Caco-2 (cell line): ENCODE measurements around the gene FAM118B. TPM values are rescaled to one million over a fixed set of nuclear protein-coding genes. Genes with fewer than 3 reads are reported as not detected.
"Not testable (repeated sequence)": the region's sequence is repeated elsewhere in the genome, so short reads cannot be mapped to it uniquely, and the experiment has no call there.

Source experiments
- BruUV-seq: library from RNA; stranded (reverse); fragments of 400-500 nt; replicated peaks from 2 replicates; lab custom pipeline; 2021; lab: Mats Ljungman, UMichigan
- CTCF ChIA-PET: fragments of 300-600 bp; sonication (Branson Sonifier 250); formaldehyde crosslinking; loops from one replicate; lab custom pipeline; 2022; ENCODE audit warnings: antibody characterized with exemption; lab: Charles Lee
- POLR2A ChIA-PET: fragments of 300-600 bp; sonication (Branson Sonifier 250); formaldehyde crosslinking; loops from one replicate; lab custom pipeline; 2022; ENCODE audit warnings: antibody characterized with exemption; lab: Charles Lee
- DNase-seq, 2 experiments: peaks; one replicate each; pipeline versions ENCODE4 v3.0.0 to v3.0.0-alpha.2; 2020 to 2022
- H3K27me3 ChIP-seq: replicated peaks from 2 replicates; pipeline ENCODE4 v1.6.0; 2011; ENCODE audit warnings: low read length; ENCODE audit not compliant: control insufficient read depth, insufficient read depth
- H3K36me3 ChIP-seq: 2 replicates; pipeline ENCODE4 v1.5.1; 2011; ENCODE audit warnings: low read length; ENCODE audit not compliant: control insufficient read depth, insufficient read depth
- H3K4me1 ChIP-seq: fragments of 250-450 bp; sonication (Bioruptor Pico); 2 replicates; pipeline ENCODE4 v1.5.1; 2020; ENCODE audit warnings: mild to moderate bottlenecking
- H3K4me3 ChIP-seq: 2 replicates; pipeline ENCODE4 v1.5.1; 2011; ENCODE audit warnings: low read depth, mild to moderate bottlenecking, control low read depth, low read length
- H3K9me3 ChIP-seq: fragments of 250-450 bp; sonication (Bioruptor Pico); 2 replicates; pipeline ENCODE4 v1.5.1; 2020; ENCODE audit warnings: mild to moderate bottlenecking, moderate library complexity
- H3K27ac Mint-ChIP-seq: one replicate; pipeline ENCODE4 v1.8.0; 2022; ENCODE audit warnings: mixed read lengths; ENCODE audit not compliant: unreplicated experiment
- H3K27me3 Mint-ChIP-seq: one replicate; pipeline ENCODE4 v1.8.0; 2022; ENCODE audit warnings: mixed read lengths; ENCODE audit not compliant: insufficient read depth, unreplicated experiment
- H3K36me3 Mint-ChIP-seq: one replicate; pipeline ENCODE4 v1.8.0; 2022; ENCODE audit warnings: mild to moderate bottlenecking, mixed read lengths; ENCODE audit not compliant: insufficient read depth, unreplicated experiment
- H3K4me1 Mint-ChIP-seq: one replicate; pipeline ENCODE4 v1.8.0; 2022; ENCODE audit warnings: low read depth, mixed read lengths; ENCODE audit not compliant: unreplicated experiment
- H3K4me3 Mint-ChIP-seq: one replicate; pipeline ENCODE4 v1.8.0; 2022; ENCODE audit warnings: mild to moderate bottlenecking, moderate library complexity, mixed read lengths; ENCODE audit not compliant: unreplicated experiment
- H3K9me3 Mint-ChIP-seq: one replicate; pipeline ENCODE4 v1.8.0; 2022; ENCODE audit warnings: mixed read lengths; ENCODE audit not compliant: unreplicated experiment
- intact Hi-C: fragments of 100-400 bp; cut with micrococcal nuclease; formaldehyde crosslinking; loops from one replicate; pipeline ENCODE4 v1.10.0; 2022; ENCODE audit not compliant: unreplicated experiment
- total RNA-seq: library from RNA; stranded (reverse); gene quantifications from 2 replicates; pipeline ENCODE4 v1.2.3, GENCODE V29; 2022
- TF ChIP-seq, protein P1 (sequence below), 2 experiments: fragments of 200-600 bp in 1 of 2; IDR thresholded peaks; 1 replicate in 1 of 2; 2 replicates in 1 of 2; pipeline versions ENCODE4 v1.5.1 to v1.8.0; 2011 to 2022; ENCODE audit warnings: antibody characterized with exemption in 1 of 2, control low read depth in 1 of 2, inconsistent platforms in 1 of 2, low read depth in 1 of 2, low read length in 1 of 2, mild to moderate bottlenecking in 1 of 2, moderate library complexity in 1 of 2; ENCODE audit not compliant: insufficient read depth in 1 of 2, severe bottlenecking in 1 of 2, unreplicated experiment in 1 of 2

Gene FAM118B
- total RNA-seq, 1 experiment from 2014 or later, result 36.5 TPM

- intact Hi-C loops, result no loop called here
- POLR2A ChIA-PET, result no interaction called here
- no peaks in the 10 kb centered on the region for H3K9me3 Mint-ChIP-seq
- no peak overlapping the region for H3K4me3 Mint-ChIP-seq
- TF ChIP-seq, protein P1, sequence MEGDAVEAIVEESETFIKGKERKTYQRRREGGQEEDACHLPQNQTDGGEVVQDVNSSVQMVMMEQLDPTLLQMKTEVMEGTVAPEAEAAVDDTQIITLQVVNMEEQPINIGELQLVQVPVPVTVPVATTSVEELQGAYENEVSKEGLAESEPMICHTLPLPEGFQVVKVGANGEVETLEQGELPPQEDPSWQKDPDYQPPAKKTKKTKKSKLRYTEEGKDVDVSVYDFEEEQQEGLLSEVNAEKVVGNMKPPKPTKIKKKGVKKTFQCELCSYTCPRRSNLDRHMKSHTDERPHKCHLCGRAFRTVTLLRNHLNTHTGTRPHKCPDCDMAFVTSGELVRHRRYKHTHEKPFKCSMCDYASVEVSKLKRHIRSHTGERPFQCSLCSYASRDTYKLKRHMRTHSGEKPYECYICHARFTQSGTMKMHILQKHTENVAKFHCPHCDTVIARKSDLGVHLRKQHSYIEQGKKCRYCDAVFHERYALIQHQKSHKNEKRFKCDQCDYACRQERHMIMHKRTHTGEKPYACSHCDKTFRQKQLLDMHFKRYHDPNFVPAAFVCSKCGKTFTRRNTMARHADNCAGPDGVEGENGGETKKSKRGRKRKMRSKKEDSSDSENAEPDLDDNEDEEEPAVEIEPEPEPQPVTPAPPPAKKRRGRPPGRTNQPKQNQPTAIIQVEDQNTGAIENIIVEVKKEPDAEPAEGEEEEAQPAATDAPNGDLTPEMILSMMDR (IDR thresholded peaks at IDR 0.05; ENCODE audit: insufficient read depth in 1 of 2, low read depth in 1 of 2, low read length in 1 of 2, severe bottlenecking in 1 of 2, unreplicated experiment in 1 of 2), result no peak
- no peaks in the 10 kb centered on the region for H3K36me3 ChIP-seq
- no peak overlapping the region for H3K4me3 ChIP-seq
- CTCF ChIA-PET, result no interaction called here
- no peaks in the 10 kb centered on the region for H3K9me3 ChIP-seq
- no peak overlapping the region for H3K27ac Mint-ChIP-seq
- BruUV-seq, result no TSS peak
- peaks cover 88% of the 10 kb centered on the region for H3K36me3 Mint-ChIP-seq
- no peak for DNase-seq
- no peaks in the 10 kb centered on the region for H3K27me3 Mint-ChIP-seq
- H3K4me1 ChIP-seq, result no peaks in the 10 kb centered on the region
- no peaks in the 10 kb centered on the region for H3K4me1 Mint-ChIP-seq
- no peaks in the 10 kb centered on the region for H3K27me3 ChIP-seq
Observed at GRCh38 chr11:126254819-126255218, 43.2 kb downstream of the FAM118B start.

DNA sequence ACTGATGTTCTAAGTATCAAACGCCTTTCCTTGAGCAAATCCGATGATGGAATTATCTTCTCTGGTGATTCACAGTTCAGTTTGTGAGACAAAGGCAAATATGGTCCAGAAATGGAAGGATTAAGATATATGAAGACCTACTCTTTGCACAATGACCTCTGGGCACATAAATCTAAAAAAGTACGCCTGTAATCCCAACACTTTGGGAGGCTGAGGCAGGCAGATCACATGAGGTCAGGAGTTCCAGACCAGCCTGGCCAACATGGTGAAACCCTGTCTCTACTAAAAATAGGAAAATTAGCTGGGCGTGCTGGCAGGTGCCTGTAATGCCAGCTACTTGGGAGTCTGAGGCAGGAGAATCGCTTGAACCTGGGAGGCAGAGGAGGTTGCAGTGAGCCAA lies 43.9 kb downstream of the FAM118B start:
- H3K4me1 ChIP-seq, H3K36me3 ChIP-seq, intact Hi-C loops, H3K27me3 ChIP-seq, H3K27me3 Mint-ChIP-seq, H3K4me3 ChIP-seq, BruUV-seq, DNase-seq, H3K4me3 Mint-ChIP-seq, H3K9me3 ChIP-seq, H3K9me3 Mint-ChIP-seq, H3K4me1 Mint-ChIP-seq, CTCF ChIA-PET, H3K27ac Mint-ChIP-seq: not testable (repeated sequence)
- H3K36me3 Mint-ChIP-seq, result peaks cover 88% of the 10 kb centered on the region
- POLR2A ChIA-PET, result interaction anchor here (0.6 kb wide), 1 partner anchor 18 kb away, joined by 4 read pairs; no protein-coding TSS in a partner anchor

DNA sequence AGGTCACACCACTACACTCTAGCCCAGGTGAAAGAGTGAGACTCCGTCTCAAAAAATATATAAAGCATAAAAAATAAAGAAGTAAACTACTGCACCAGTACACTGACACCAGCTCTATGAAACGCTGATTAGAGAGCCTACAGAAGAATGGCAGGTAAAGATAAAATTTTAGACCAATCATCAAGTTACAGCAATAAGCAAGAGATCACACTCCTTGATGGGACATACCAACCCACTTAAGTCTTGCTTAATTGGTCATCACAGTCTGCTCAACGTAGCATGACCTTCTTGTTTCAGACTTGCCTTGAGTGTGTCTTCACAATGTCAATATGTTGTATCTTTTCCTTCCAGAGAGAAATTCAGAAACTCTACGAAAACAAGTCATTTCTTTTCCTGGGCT lies 44.6 kb downstream of the FAM118B start:
- intact Hi-C loops, result no loop called here
- peaks cover 89% of the 10 kb centered on the region for H3K36me3 Mint-ChIP-seq
- Histone ChIP-seq H3K4me1 (no peaks in the 10 kb centered on the region), H3K4me3 (no peak overlapping the region), H3K27me3 (no peaks in the 10 kb centered on the region), H3K9me3 (no peaks in the 10 kb centered on the region), H3K36me3 (no peaks in the 10 kb centered on the region)
- DNase-seq, result no peak
- ChIA-PET CTCF (no interaction called here), POLR2A (interaction anchor here (0.6 kb wide), 1 partner anchor 17 kb away, joined by 4 read pairs; no protein-coding TSS in a partner anchor)
- H3K4me3 Mint-ChIP-seq, result no peak overlapping the region
- H3K27ac Mint-ChIP-seq, result no peak overlapping the region
- TF ChIP-seq, protein P1 (IDR thresholded peaks at IDR 0.05; ENCODE audit: insufficient read depth in 1 of 2, low read depth in 1 of 2, low read length in 1 of 2, severe bottlenecking in 1 of 2, unreplicated experiment in 1 of 2), result no peak
- no peaks in the 10 kb centered on the region for H3K4me1 Mint-ChIP-seq
- no peaks in the 10 kb centered on the region for H3K9me3 Mint-ChIP-seq
- H3K27me3 Mint-ChIP-seq, result no peaks in the 10 kb centered on the region
- no TSS peak for BruUV-seq

GRCh38 chr11:126257144-126257543 lies 45.6 kb downstream of the FAM118B start:
- Histone ChIP-seq H3K4me3 (no peak overlapping the region), H3K4me1 (no peaks in the 10 kb centered on the region), H3K9me3 (no peaks in the 10 kb centered on the region), H3K36me3 (no peaks in the 10 kb centered on the region), H3K27me3 (no peaks in the 10 kb centered on the region)
- no peak for DNase-seq
- no peaks in the 10 kb centered on the region for H3K9me3 Mint-ChIP-seq
- H3K36me3 Mint-ChIP-seq, result peaks cover 88% of the 10 kb centered on the region
- ChIA-PET POLR2A (no interaction called here), CTCF (no interaction called here)
- H3K27me3 Mint-ChIP-seq, result no peaks in the 10 kb centered on the region
- intact Hi-C loops, result no loop called here
- no peak overlapping the region for H3K4me3 Mint-ChIP-seq
- no peak overlapping the region for H3K27ac Mint-ChIP-seq
- H3K4me1 Mint-ChIP-seq, result no peaks in the 10 kb centered on the region
- TF ChIP-seq, protein P1 (IDR thresholded peaks at IDR 0.05; ENCODE audit: insufficient read depth in 1 of 2, low read depth in 1 of 2, low read length in 1 of 2, severe bottlenecking in 1 of 2, unreplicated experiment in 1 of 2), result no peak
- TSS peak; percentile 11 for BruUV-seq
